NB4 (cell line): ENCODE measurements around the gene DYNC1I1.

Source experiments
- CTCF ChIP-seq: IDR thresholded peaks from one replicate; pipeline ENCODE4 v1.5.1; 2012; ENCODE audit warnings: low read depth, low read length
- POLR2A ChIP-seq: IDR thresholded peaks from 2 replicates; pipeline ENCODE4 v1.6.1; 2011; ENCODE audit warnings: mild to moderate bottlenecking; ENCODE audit not compliant: insufficient read length; ENCODE audit errors: extremely low read depth

DNA sequence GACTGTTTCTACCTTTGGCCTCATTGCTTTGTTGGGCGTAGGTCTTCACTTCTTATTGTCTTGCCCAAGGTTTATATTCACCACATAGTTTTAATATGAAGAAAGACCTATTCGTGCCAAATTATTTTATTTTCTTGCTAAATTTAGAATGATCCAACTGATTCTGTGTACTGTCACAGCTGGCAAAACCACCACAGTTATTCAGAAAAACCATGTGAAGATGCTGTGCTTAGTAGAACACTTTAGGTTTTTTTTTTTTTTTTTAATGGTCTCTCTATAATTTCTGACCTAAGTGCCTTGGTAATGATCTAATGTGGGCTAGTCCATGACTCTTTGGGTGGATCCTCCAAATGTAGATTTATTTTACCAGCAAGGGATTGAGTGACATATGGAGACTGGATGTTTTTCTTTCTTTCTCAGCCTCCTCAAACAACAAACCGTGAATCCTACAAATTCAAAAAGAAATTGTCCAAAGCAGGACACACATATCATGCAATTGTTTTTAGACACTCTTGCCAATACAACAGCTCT, 243.8 kb downstream of the DYNC1I1 start:
- TF ChIP-seq CTCF (no peak), POLR2A (no peak)
